HG02981 (cell line): Measurements from ENCODE around the gene GPX8.

Experiments used
- ATAC-seq: cut with Tn5 transposase; IDR thresholded peaks from one replicate; pipeline ENCODE4 v1.9.1; 2021; ENCODE audit warnings: mild to moderate bottlenecking, moderate library complexity; ENCODE audit not compliant: unreplicated experiment

The GPX8 gene, protein sequence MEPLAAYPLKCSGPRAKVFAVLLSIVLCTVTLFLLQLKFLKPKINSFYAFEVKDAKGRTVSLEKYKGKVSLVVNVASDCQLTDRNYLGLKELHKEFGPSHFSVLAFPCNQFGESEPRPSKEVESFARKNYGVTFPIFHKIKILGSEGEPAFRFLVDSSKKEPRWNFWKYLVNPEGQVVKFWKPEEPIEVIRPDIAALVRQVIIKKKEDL

GRCh38 chr5:55159763-55160492 lies at the start of gene GPX8:
Gene GPX8, plus strand, starts transcription at chr5:55160171. Its CDS starts 22 bp downstream, at chr5:55160193.
- ATAC-seq: no peak

DNA sequence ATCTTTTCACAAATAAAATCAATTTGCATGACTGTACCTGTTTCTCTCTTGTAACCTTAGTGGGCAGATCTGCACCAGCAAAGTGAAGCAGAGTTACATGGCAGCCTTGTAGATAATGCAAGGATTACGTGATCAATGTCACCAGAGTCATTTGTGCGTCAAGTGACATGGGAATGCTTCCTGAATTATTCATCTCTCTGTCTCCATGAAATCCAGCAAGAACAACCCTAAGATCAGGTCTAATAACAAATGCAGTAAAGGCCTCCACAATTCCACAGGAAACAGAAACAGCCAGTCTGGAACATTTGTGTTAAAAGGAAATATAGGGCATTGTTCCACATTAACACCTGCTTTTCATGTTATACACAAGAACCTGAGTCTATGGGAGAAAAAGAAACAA lies 49.8 kb upstream of the GPX8 start:
- no peak for ATAC-seq

DNA sequence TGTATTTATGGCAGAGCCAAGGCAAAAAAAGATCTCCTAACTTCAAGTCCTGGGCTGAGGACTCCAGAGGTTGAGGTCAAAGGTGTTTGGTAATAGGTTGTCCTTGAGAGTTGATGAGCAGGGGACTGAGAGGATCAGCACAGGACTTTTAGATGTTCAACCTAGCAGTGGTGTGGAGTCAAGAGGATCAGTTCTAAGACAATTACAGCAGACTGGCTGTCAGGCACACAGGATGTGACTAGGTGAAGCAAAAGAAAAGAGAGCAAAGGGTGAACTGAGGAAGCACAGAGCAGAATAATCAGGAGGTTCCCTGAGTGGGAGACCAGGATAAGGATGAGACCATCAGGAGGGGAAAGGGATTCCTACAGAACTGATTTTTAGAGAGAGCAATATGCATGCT lies 46.6 kb upstream of the GPX8 start:
- ATAC-seq: no peak

DNA sequence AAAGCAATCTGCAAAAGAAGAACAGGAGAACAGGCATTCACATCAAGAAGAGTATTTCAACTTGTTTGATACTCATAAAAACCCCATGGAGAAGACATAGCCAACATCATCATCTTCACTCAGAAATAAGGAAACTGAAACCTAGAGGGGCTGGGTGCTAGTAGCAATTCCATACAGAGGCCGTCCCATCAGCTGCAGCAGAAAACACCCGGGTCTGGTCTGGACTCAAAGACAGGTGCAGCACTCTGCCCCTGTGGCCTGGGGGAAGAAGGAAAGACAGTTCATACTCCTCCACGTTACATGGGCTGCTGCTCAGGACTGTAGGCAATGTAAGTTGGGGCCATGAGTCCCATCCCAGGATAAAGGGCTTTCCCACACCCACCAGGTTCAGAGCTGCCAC lies 45.9 kb upstream of the GPX8 start:
- ATAC-seq: no peak

DNA sequence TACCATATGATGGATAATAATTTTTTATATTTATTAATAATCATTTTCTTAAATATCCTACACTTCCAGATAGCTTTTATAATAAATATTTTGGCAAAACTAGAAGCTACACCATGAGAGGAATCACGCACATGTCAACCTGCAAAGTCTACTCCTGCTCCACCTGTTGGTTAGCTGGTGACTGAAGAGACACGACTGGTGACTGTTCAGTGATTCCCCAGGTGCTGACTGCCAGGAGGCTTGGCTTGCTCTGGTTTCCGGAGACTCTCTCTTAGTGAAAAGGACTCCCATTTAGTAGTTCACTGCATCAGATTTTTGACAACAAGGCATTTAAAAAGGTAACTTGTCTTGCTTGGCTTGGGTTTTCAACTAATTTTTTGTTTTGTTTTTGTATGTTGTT lies 36.6 kb upstream of the GPX8 start:
- no peak for ATAC-seq

DNA sequence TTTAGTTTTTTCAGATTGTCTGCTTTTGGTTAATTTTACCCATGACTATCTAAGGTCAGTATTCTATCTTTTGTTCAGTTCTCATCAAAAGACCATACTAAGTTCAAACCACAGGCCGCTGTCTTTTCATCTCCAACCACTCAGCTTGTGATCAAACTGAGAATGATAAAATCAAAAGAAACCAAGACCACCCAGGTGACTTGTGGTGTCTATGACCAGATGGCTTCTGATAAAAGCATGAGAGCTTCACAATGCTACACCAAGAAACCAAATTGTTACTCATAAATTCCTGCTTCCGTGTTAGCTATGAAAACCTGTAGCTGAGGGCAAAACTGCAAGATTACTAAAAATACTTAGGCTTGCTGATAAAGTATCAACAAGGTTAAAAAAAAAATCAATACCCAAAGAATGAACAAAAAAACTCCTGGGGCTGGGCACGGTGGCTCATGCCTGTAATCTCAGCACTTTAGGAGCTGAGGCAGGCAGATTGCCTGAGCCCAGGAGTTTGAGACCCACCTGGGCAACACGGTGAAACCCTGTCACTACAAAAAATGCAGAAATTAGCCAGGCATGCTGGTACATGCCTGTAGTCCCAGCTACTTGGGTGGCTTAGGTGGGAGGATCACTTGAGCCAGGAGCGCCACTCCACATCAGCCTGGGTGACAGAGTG lies 25.8 kb upstream of the GPX8 start:
- no peak for ATAC-seq

- no peak for ATAC-seq
These were observed 23.4 kb upstream of the GPX8 start for GRCh38 chr5:55136521-55136920.

DNA sequence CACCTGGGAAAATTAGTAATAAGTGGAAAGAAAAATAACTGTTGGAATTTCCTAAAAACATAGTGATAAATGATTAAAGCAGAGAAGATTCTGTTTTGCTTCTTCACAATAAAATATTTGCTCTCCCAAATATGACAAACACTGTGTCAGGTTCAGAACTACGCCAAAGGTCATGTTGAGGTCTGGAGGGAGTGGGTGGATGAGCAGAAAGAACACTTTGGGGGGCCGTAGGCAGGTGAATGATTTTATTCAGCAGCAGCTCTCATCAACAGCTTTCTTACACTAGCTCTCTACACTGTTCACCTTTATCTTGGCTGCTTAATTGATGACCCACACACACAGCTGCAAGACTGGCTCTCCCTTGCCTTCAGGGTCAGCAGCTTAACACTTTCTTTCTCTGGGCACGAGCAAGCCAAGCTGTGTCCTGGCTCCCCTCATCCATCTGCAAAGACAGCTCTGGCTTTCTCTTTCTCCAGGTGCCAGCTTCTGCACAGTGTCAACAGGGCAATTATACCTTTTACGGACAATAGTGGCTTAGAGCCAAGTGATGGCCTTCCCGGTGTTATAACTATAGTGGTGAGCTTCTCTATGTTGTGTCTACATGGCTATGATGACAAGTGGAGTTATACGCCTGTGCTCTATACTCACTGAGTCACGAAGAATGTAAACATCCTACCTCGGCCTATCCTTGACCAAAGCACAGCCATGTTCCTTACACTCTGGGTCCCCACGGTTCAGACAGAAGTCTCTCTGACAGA lies 18.9 kb upstream of the GPX8 start:
- no peak for ATAC-seq

DNA sequence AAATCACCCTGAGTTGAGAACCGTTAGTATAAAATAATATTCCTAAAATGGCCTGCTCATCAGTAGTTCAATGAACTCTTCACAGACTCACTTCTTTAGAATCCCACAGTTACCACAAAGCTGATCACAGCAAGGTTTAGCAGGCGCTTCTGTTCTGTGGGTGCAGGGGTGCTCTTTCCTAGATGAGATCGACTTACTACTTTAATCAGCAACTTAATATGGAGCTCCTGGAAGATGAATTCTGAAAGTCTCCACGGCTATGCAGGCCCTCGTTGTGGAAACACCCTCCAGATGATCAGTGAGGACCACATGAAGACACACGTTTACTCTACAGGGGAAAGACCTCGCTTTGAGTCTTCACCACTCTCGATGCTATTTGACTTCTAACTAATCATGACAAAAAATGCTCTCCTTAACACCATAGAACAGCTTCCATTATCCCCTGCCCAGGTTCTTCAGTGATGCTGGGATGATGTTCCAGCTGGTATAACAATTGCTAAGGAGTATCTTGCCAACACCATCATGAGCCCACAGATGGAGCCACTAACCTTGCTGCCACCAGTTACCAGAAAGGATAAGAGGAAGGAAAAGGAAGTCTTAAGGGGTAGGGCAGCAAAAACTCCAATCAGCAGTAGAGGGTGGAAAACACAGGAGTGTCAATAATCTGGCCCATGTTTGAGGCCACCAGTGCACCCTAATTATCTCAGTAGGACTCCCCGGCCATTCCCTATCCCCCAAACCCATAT lies 17.9 kb upstream of the GPX8 start:
- no peak for ATAC-seq

DNA sequence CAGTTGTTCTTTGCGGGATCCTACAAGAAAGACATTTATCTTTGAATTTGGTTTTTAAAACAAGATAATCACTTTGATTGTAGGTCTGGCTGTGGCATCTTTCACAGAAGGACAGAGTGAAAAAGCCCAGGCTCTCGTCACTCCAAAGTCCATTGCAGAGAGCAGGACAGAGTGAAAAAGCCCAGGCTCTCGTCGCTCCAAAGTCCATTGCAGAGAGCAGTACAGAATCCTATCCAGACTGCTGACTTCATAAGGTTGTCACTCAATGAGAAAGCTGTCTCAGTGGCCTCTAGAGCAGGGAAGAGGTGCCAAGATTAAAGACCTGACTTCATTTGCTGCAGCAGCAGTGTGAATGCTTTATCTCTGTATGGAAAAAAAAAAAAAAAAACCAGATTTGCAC lies 16.3 kb upstream of the GPX8 start:
- no peak for ATAC-seq

- no peak for ATAC-seq
These were observed 13.9 kb upstream of the GPX8 start for GRCh38 chr5:55146080-55146479.

GRCh38 chr5:55146543-55147151 lies 13.3 kb upstream of the GPX8 start:
- peak; percentile 87 for ATAC-seq

DNA sequence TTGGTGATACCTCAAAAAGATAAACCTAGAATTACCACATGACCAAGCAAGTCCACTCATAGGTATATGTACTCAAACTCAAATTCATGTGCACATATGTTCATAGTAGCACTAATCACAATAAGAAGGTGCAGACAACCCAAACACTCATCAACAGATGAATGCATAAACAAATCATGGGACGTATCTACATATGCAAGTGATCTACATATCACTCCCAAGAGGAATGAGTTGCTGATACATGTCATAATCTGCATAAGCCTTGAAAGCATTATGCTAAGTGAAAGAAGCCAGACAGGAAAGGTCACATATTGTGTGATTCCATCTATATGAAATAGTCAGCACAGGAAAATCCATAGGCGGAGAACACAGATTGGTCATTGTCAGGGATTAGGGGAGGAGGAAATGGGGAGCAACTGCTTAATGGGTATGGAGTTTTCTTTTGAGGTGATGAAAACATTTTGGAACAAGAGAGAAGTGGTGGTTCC lies 10.6 kb upstream of the GPX8 start:
- ATAC-seq: no peak

GRCh38 chr5:55151923-55152842 lies 7.8 kb upstream of the GPX8 start:
- no peak for ATAC-seq

DNA sequence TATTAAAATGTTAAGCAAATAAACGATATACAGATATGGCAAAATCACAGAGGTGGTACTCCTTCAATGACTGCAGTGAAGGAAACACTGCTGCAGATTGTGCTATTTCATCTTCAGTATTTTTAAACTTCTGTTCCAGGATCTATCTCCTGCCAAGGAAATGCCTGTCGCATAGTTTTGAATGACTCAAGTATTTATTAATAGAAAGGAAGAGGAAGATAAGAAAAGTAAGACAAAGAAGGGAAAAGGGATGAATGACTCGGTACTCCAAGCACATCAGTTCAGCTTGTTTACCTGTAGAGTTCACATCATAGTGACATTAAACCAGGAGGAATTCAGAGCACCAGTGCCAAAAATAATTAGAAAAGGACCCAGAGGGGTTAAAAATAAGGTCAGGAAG lies 5.1 kb upstream of the GPX8 start:
- ATAC-seq: no peak

DNA sequence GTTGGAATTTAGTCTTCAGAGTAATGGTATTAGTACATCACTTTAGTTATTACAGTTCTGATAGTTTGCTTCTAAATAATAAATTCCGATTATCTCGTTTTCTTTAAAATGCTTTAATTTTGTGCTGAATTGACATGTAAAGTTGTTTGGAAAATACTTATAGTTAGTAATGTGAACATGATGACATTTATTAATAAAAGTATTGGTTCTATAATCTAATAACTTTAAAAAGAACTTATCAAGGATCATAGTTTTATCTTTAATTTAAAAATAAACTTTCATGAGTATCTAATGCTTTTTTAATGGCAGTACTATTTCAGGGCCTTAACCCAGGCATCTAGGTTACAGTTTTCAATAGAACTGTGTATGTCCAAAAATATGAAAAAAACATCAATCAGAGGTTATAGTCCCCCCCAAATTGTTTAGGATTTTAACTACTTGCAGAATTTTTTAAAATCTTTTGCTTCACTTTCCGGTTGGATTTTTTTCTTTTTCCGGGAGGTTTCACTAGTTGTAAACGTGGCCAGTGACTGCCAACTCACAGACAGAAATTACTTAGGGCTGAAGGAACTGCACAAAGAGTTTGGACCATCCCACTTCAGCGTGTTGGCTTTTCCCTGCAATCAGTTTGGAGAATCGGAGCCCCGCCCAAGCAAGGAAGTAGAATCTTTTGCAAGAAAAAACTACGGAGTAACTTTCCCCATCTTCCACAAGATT lies 680 bp downstream of the GPX8 start:
- ATAC-seq: no peak

DNA sequence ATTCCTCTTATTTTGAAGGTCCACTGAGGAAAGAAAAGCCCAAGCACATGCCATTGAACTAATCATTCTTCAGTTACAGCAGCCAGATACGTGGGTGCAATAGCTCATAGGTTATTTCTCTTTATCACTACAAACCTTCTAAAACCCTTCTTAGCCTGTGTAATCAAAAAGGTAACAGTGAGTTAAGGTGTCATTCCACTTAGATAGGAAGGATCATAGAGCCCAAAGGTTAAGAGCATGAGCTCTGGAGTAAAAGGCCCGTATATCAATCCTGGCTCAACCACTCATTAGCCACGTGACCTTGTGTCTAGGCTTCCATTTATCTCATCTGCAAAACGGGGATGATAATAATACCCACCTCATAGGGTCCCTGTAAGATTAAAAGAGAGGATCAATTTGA lies 2.7 kb downstream of the GPX8 start:
- no peak for ATAC-seq

GRCh38 chr5:55171471-55171870 lies 11.5 kb downstream of the GPX8 start:
- ATAC-seq: no peak
